B cell (primary cell): ENCODE measurements around the gene LDLRAD3. TPM values are rescaled to one million over a fixed set of nuclear protein-coding genes. Genes with fewer than 3 reads are reported as not detected.
"Not testable (repeated sequence)": the region's sequence is repeated elsewhere in the genome, so short reads cannot be mapped to it uniquely, and the experiment has no call there.

Experiments used
- ATAC-seq: fragments of 200-7000 bp; cut with Tn5 transposase; one replicate; pipeline ENCODE4 v1.10.0; 2021; ENCODE audit warnings: low read depth, mild to moderate bottlenecking, moderate number of reproducible peaks, moderate library complexity
- CTCF ChIA-PET: fragments of 350-600 bp; sonication (Branson Sonifier 250); formaldehyde crosslinking; loops from one replicate; lab custom pipeline; 2021; ENCODE audit warnings: antibody characterized with exemption, inconsistent platforms; lab: Charles Lee
- POLR2A ChIA-PET: fragments of 350-600 bp; sonication (Branson Sonifier 250); formaldehyde crosslinking; loops from one replicate; lab custom pipeline; 2021; ENCODE audit warnings: antibody characterized with exemption; lab: Charles Lee
- DNase-seq: peaks from one replicate; pipeline ENCODE4 v3.0.0; 2013
- H2AFZ ChIP-seq: 2 replicates; pipeline ENCODE4 v1.6.1; 2012; ENCODE audit warnings: mild to moderate bottlenecking, low read depth, low read length; ENCODE audit not compliant: insufficient read depth, poor library complexity, severe bottlenecking
- H3K27ac ChIP-seq, 2 donors: 1 replicate in 1 of 2; 2 replicates in 1 of 2; pipeline ENCODE4 v1.5.1; 2012 to 2013; ENCODE audit warnings: low read length in 2 of 2, mild to moderate bottlenecking in 2 of 2, moderate library complexity in 1 of 2
- H3K27me3 ChIP-seq, 4 experiments: fragments of 200-600 bp in 1 of 4; sonication (generic) in 1 of 4; replicated peaks in 1 of 4; 1 replicate in 2 of 4; 2 replicates in 2 of 4; pipeline versions ENCODE4 v1.6.1 to v1.7.0; 2013 to 2016; ENCODE audit warnings: low read length in 3 of 4, mild to moderate bottlenecking in 2 of 4, mixed read lengths in 1 of 4, moderate library complexity in 1 of 4; ENCODE audit not compliant: insufficient read depth in 4 of 4, control insufficient read depth in 3 of 4; ENCODE audit errors: control extremely low read depth in 1 of 4
- H3K36me3 ChIP-seq, 2 experiments: replicated peaks in 1 of 2; 1 replicate in 1 of 2; 2 replicates in 1 of 2; pipeline versions ENCODE4 v1.6.1 to v1.7.1; 2013; ENCODE audit warnings: low read length in 1 of 2; ENCODE audit not compliant: insufficient read depth in 2 of 2, control insufficient read depth in 1 of 2; ENCODE audit errors: control extremely low read depth in 1 of 2, extremely low read depth in 1 of 2
- H3K4me1 ChIP-seq, 2 donors: fragments of 200-600 bp in 1 of 2; sonication (generic) in 1 of 2; 1 replicate in 1 of 2; 2 replicates in 1 of 2; pipeline versions ENCODE4 v1.5.1 to v1.6.1; 2013 to 2017; ENCODE audit warnings: low read length in 2 of 2; ENCODE audit not compliant: control insufficient read depth in 2 of 2, insufficient read depth in 2 of 2
- H3K4me2 ChIP-seq: replicated peaks from 2 replicates; pipeline ENCODE3; 2012; ENCODE audit warnings: mild to moderate bottlenecking, low read depth, low read length; ENCODE audit not compliant: poor library complexity, severe bottlenecking
- H3K4me3 ChIP-seq, 5 experiments: fragments of 200-600 bp in 1 of 5; sonication (generic) in 1 of 5; 1 replicate in 3 of 5; 2 replicates in 2 of 5; pipeline versions ENCODE4 v1.5.1 to v1.7.0; 2011 to 2016; ENCODE audit warnings: low read length in 4 of 5, mild to moderate bottlenecking in 4 of 5, low read depth in 2 of 5, control low read depth in 1 of 5, moderate library complexity in 1 of 5; ENCODE audit not compliant: insufficient read depth in 1 of 5; ENCODE audit errors: control extremely low read depth in 1 of 5, extremely low read depth in 1 of 5
- H3K79me2 ChIP-seq: fragments of 200-600 bp; sonication (generic); one replicate; pipeline ENCODE4 v1.6.0; 2016; ENCODE audit warnings: low read length; ENCODE audit not compliant: control insufficient read depth, insufficient read depth
- H3K9ac ChIP-seq: fragments of 200-600 bp; sonication (generic); 2 replicates; pipeline ENCODE4 v1.6.1; 2017; ENCODE audit warnings: mild to moderate bottlenecking, low read length, moderate library complexity
- H3K9me3 ChIP-seq, 3 donors: one replicate each; pipeline versions ENCODE4 v1.6.1 to v1.7.1; 2013; ENCODE audit warnings: low read length in 2 of 3; ENCODE audit not compliant: control insufficient read depth in 2 of 3, insufficient read depth in 1 of 3; ENCODE audit errors: control extremely low read depth in 1 of 3
- H4K20me1 ChIP-seq: 2 replicates; pipeline ENCODE4 v1.6.0; 2012; ENCODE audit warnings: mild to moderate bottlenecking, low read length; ENCODE audit not compliant: insufficient read depth, control insufficient read depth, poor library complexity, severe bottlenecking
- H3K27ac Mint-ChIP-seq: one replicate; pipeline ENCODE4 v1.8.0; 2021; ENCODE audit warnings: mixed read lengths
- H3K27me3 Mint-ChIP-seq: one replicate; pipeline ENCODE4 v1.8.0; 2021; ENCODE audit warnings: mixed read lengths
- H3K4me1 Mint-ChIP-seq: one replicate; pipeline ENCODE4 v1.8.0; 2021; ENCODE audit warnings: mixed read lengths
- H3K4me3 Mint-ChIP-seq: one replicate; pipeline ENCODE4 v1.8.0; 2021; ENCODE audit warnings: mixed read lengths
- H3K9me3 Mint-ChIP-seq: one replicate; pipeline ENCODE4 v1.8.0; 2022; ENCODE audit warnings: mixed read lengths; ENCODE audit not compliant: insufficient read depth
- CTCF ChIP-seq: fragments of 200-600 bp; IDR thresholded peaks from one replicate; pipeline ENCODE4 v1.8.0; 2022; ENCODE audit warnings: antibody characterized with exemption, mild to moderate bottlenecking
- EZH2 ChIP-seq: IDR thresholded peaks from 2 replicates; pipeline ENCODE4 v1.6.1; 2012; ENCODE audit warnings: borderline replicate concordance, low read depth, mild to moderate bottlenecking, moderate library complexity, low read length; ENCODE audit not compliant: insufficient read depth, poor library complexity, severe bottlenecking
- WGBS: methylation state at CpG from one replicate; pipeline ENCODE4 v1.1.5; 2013; ENCODE audit warnings: missing lambda C conversion rate; ENCODE audit not compliant: insufficient coverage; 5-methylcytosine and 5-hydroxymethylcytosine counted together
- intact Hi-C: fragments of 100-400 bp; cut with micrococcal nuclease; formaldehyde crosslinking; loops from one replicate; pipeline ENCODE4 v1.10.0; 2022
- polyA plus RNA-seq: library from polyadenylated mRNA; depleted of rRNA; stranded (reverse); fragments of >200 nt; gene quantifications from 2 replicates; pipeline ENCODE4 v1.2.3, GENCODE V29; 2012
- total RNA-seq, 2 donors: library from RNA; stranded (reverse); fragments of 120-200 nt in 1 of 2; gene quantifications; 1 replicate in 1 of 2; 2 replicates in 1 of 2; pipeline versions ENCODE4 v1.2.3 to v1.2.4, GENCODE V29; 2013 to 2022

Gene LDLRAD3
- total and polyA plus RNA-seq, 2 donors (not counting 1 experiment from before 2014, with no cell fraction given): 0.01 TPM; not detected in 1

- Histone ChIP-seq H3K9ac (no peak overlapping the region), H3K79me2 (no peaks in the 10 kb centered on the region), H4K20me1 (no peaks in the 10 kb centered on the region), H3K4me2 (no peak overlapping the region), H2AFZ (no peak overlapping the region), H3K4me1 (no peaks in the 10 kb centered on the region), H3K4me3 (no peak overlapping the region), H3K27me3 (no peaks in the 10 kb centered on the region), H3K27ac (no peak overlapping the region), H3K9me3 (no peaks in the 10 kb centered on the region), H3K36me3 (no peaks in the 10 kb centered on the region)
- ChIA-PET POLR2A (no interaction called here), CTCF (no interaction called here)
- Mint-ChIP-seq H3K4me3 (no peak overlapping the region), H3K27ac (no peak overlapping the region), H3K4me1 (no peaks in the 10 kb centered on the region), H3K9me3 (peaks cover 1% of the 10 kb centered on the region), H3K27me3 (peaks cover 19% of the 10 kb centered on the region)
- ATAC-seq (no peak), DNase-seq (no peak)
- 29% methylated on average over 1 of the region's 1 CpG for WGBS
- no peak for TF ChIP-seq CTCF
- TF ChIP-seq EZH2: no peak
- intact Hi-C loops: no loop called here
Measured at GRCh38 chr11:35911616-35912165, 32.2 kb upstream of the LDLRAD3 start.

GRCh38 chr11:35912436-35912835 is 31.4 kb upstream of the LDLRAD3 start:
- H3K9me3 Mint-ChIP-seq, H2AFZ ChIP-seq, H3K4me3 ChIP-seq, DNase-seq, H3K4me1 Mint-ChIP-seq, H4K20me1 ChIP-seq, H3K27ac ChIP-seq, CTCF ChIA-PET, H3K9me3 ChIP-seq, H3K27me3 ChIP-seq, H3K4me3 Mint-ChIP-seq, H3K4me1 ChIP-seq, H3K9ac ChIP-seq, POLR2A ChIA-PET, H3K79me2 ChIP-seq, intact Hi-C loops, H3K4me2 ChIP-seq, ATAC-seq, H3K27ac Mint-ChIP-seq, H3K36me3 ChIP-seq: not testable (repeated sequence)
- H3K27me3 Mint-ChIP-seq: peaks cover 19% of the 10 kb centered on the region
- WGBS: 100% methylated on average over 1 of the region's 7 CpGs
